PC-3 (cell line): ENCODE measurements around the gene DZIP1. TPM values are rescaled to one million over a fixed set of nuclear protein-coding genes. Genes with fewer than 3 reads are reported as not detected.

Experiments used
- ATAC-seq: fragments of 200-7000 bp; cut with Tn5 transposase; 2 replicates; pipeline ENCODE4 v1.9.1; 2020; ENCODE audit warnings: mild to moderate bottlenecking, moderate library complexity
- BruUV-seq: library from RNA; stranded (reverse); fragments of 400-500 nt; replicated peaks from 2 replicates; lab custom pipeline; 2021; lab: Mats Ljungman, UMichigan
- CTCF ChIA-PET: fragments of 300-600 bp; sonication (Branson Sonifier 250); formaldehyde crosslinking; loops from one replicate; lab custom pipeline; 2022; ENCODE audit warnings: antibody characterized with exemption; lab: Charles Lee
- POLR2A ChIA-PET: fragments of 300-600 bp; sonication (Branson Sonifier 250); formaldehyde crosslinking; loops from one replicate; lab custom pipeline; 2022; ENCODE audit warnings: antibody characterized with exemption; ENCODE audit not compliant: unreplicated experiment; lab: Charles Lee
- DNase-seq: peaks from one replicate; pipeline ENCODE4 v3.0.0-alpha.2; 2015
- H2AFZ ChIP-seq: fragments of 300-600 bp; sonication (generic); 2 replicates; pipeline ENCODE4 v1.6.0; 2016; ENCODE audit warnings: antibody characterized with exemption, low read length
- H3F3A ChIP-seq: fragments of 300-600 bp; sonication (generic); one replicate; pipeline ENCODE4 v1.6.0; 2017; ENCODE audit warnings: antibody characterized with exemption, low read length, control low read depth, mild to moderate bottlenecking; ENCODE audit not compliant: unreplicated experiment
- H3K27ac ChIP-seq: fragments of 300-600 bp; sonication (generic); 2 replicates; pipeline ENCODE4 v1.5.1; 2016; ENCODE audit warnings: mild to moderate bottlenecking, low read length
- H3K27me3 ChIP-seq: fragments of 300-600 bp; sonication (generic); 2 replicates; pipeline ENCODE4 v1.6.1; 2016; ENCODE audit warnings: low read length, mixed read lengths
- H3K36me3 ChIP-seq: fragments of 300-600 bp; sonication (generic); 2 replicates; pipeline ENCODE4 v1.6.1; 2016; ENCODE audit warnings: low read depth, mixed run types, low read length, mixed read lengths
- H3K4me1 ChIP-seq: fragments of 300-600 bp; sonication (generic); 2 replicates; pipeline ENCODE4 v1.5.1; 2016; ENCODE audit warnings: low read length; ENCODE audit not compliant: insufficient read depth
- H3K4me2 ChIP-seq: fragments of 300-600 bp; sonication (generic); 2 replicates; pipeline ENCODE4 v1.6.0; 2016; ENCODE audit warnings: low read length
- H3K4me3 ChIP-seq: fragments of 300-600 bp; sonication (generic); 2 replicates; pipeline ENCODE4 v1.5.1; 2016; ENCODE audit warnings: mild to moderate bottlenecking, low read length, mixed read lengths
- H3K79me2 ChIP-seq: fragments of 300-600 bp; sonication (generic); 2 replicates; pipeline ENCODE4 v1.6.1; 2017; ENCODE audit warnings: low read length, mixed read lengths
- H3K9ac ChIP-seq: fragments of 300-600 bp; sonication (generic); 2 replicates; pipeline ENCODE4 v1.6.0; 2016; ENCODE audit warnings: mild to moderate bottlenecking, low read length
- H3K9me2 ChIP-seq: fragments of 300-600 bp; sonication (generic); replicated peaks from 2 replicates; pipeline ENCODE4 v1.6.1; 2016; ENCODE audit warnings: mixed run types, low read length, mixed read lengths
- H3K9me3 ChIP-seq: fragments of 300-600 bp; sonication (generic); 2 replicates; pipeline ENCODE4 v1.6.1; 2016; ENCODE audit warnings: low read length, mixed read lengths
- H4K20me1 ChIP-seq: fragments of 300-600 bp; sonication (generic); 2 replicates; pipeline ENCODE4 v1.6.1; 2016; ENCODE audit warnings: low read length, mixed read lengths
- EZH2 ChIP-seq: fragments of 300-600 bp; sonication (generic); IDR thresholded peaks from one replicate; pipeline ENCODE4 v1.6.1; 2017; ENCODE audit warnings: antibody characterized with exemption, mild to moderate bottlenecking, low read length; ENCODE audit not compliant: unreplicated experiment
- EZH2phosphoT487 ChIP-seq: fragments of 300-600 bp; sonication (generic); IDR thresholded peaks from 2 replicates; pipeline ENCODE4 v1.6.1; 2018; ENCODE audit warnings: mild to moderate bottlenecking, antibody characterized with exemption, low read length, borderline replicate concordance
- intact Hi-C: fragments of 100-400 bp; cut with micrococcal nuclease; formaldehyde crosslinking; loops from 2 replicates; pipeline ENCODE4 v1.9.0; 2023
- total RNA-seq: library from RNA; depleted of rRNA; stranded (reverse); fragments of >200 nt; gene quantifications from 2 replicates; pipeline ENCODE4 v1.2.3, GENCODE V29; 2014
- TF ChIP-seq, protein P1 (sequence below): fragments of 300-600 bp; sonication (generic); conservative IDR thresholded peaks from 2 replicates; pipeline ENCODE4 v1.5.1; 2017; ENCODE audit warnings: antibody characterized with exemption, low read depth, mild to moderate bottlenecking, low read length

Gene DZIP1
- total RNA-seq, 1 experiment from 2014 or later = 3.5 TPM

GRCh38 chr13:95588134-95588533 lies 56.4 kb downstream of the DZIP1 start:
- ATAC-seq (no peak), DNase-seq (peak; percentile 7)
- Histone ChIP-seq H3K9me3 (no peaks in the 10 kb centered on the region), H3K27ac (peak overlapping the region; percentile 51; the same call in 1 of the 2 replicates), H3K27me3 (no peaks in the 10 kb centered on the region), H3K4me2 (no peak overlapping the region; the same call in 1 of the 2 replicates), H4K20me1 (no peaks in the 10 kb centered on the region), H3K4me1 (peaks cover 11% of the 10 kb centered on the region; the same call in 1 of the 2 replicates), H2AFZ (no peak overlapping the region), H3F3A (no peaks in the 10 kb centered on the region), H3K4me3 (no peak overlapping the region), H3K9ac (no peak overlapping the region), H3K9me2 (no peaks in the 10 kb centered on the region), H3K36me3 (no peaks in the 10 kb centered on the region), H3K79me2 (no peaks in the 10 kb centered on the region)
- TF ChIP-seq EZH2 = no peak
- TF ChIP-seq, protein P1, sequence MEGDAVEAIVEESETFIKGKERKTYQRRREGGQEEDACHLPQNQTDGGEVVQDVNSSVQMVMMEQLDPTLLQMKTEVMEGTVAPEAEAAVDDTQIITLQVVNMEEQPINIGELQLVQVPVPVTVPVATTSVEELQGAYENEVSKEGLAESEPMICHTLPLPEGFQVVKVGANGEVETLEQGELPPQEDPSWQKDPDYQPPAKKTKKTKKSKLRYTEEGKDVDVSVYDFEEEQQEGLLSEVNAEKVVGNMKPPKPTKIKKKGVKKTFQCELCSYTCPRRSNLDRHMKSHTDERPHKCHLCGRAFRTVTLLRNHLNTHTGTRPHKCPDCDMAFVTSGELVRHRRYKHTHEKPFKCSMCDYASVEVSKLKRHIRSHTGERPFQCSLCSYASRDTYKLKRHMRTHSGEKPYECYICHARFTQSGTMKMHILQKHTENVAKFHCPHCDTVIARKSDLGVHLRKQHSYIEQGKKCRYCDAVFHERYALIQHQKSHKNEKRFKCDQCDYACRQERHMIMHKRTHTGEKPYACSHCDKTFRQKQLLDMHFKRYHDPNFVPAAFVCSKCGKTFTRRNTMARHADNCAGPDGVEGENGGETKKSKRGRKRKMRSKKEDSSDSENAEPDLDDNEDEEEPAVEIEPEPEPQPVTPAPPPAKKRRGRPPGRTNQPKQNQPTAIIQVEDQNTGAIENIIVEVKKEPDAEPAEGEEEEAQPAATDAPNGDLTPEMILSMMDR = no peak
- no peak for TF ChIP-seq EZH2phosphoT487
- intact Hi-C loops = no loop called here
- ChIA-PET POLR2A (no interaction called here), CTCF (no interaction called here)
- no TSS peak for BruUV-seq

- no peak for DNase-seq
- no peaks in the 10 kb centered on the region for H3K79me2 ChIP-seq
- H3K9ac ChIP-seq = no peak overlapping the region
- ChIA-PET CTCF (no interaction called here), POLR2A (no interaction called here)
- no peaks in the 10 kb centered on the region for H3K9me2 ChIP-seq
- H3F3A ChIP-seq = no peaks in the 10 kb centered on the region
- no peaks in the 10 kb centered on the region for H3K27me3 ChIP-seq
- no peaks in the 10 kb centered on the region for H3K36me3 ChIP-seq
- no peaks in the 10 kb centered on the region for H3K9me3 ChIP-seq
- no peaks in the 10 kb centered on the region for H4K20me1 ChIP-seq
- intact Hi-C loops = no loop called here
- no TSS peak for BruUV-seq
- no peak overlapping the region for H3K4me2 ChIP-seq
- no peak overlapping the region for H3K4me3 ChIP-seq
- H3K4me1 ChIP-seq = peaks cover 11% of the 10 kb centered on the region; the same call in 1 of the 2 replicates
- H2AFZ ChIP-seq = no peak overlapping the region
- TF ChIP-seq, protein P1 = no peak
- no peak for TF ChIP-seq EZH2
- TF ChIP-seq EZH2phosphoT487 = no peak
- H3K27ac ChIP-seq = no peak overlapping the region
- ATAC-seq = no peak
Measured at GRCh38 chr13:95585867-95586266, 58.6 kb downstream of the DZIP1 start.

DNA sequence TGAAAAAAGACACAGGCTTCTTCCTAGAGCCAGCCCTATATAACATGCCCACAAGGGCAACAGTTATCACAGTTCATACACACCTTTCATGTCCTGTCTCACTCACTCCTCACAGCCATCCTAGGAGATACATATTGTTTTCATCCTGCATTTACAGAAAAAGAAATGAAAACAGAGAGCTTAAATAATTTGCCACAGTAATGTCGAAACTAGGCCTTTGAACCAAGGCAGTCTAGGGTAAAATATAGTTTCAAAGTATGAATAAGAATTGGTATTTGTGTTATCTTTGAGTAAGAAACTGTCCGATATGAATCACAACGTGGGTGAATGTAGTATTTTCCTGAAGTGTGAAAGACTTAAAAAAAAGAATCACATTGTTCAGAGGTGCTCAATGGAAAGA lies 65.2 kb downstream of the DZIP1 start:
- H3K9ac ChIP-seq = no peak overlapping the region
- intact Hi-C loops = no loop called here
- no peaks in the 10 kb centered on the region for H3K4me1 ChIP-seq
- H3K4me2 ChIP-seq = no peak overlapping the region
- no peak overlapping the region for H3K27ac ChIP-seq
- no peaks in the 10 kb centered on the region for H3K27me3 ChIP-seq
- no peaks in the 10 kb centered on the region for H3K79me2 ChIP-seq
- CTCF ChIA-PET = no interaction called here
- TF ChIP-seq EZH2phosphoT487 (no peak), EZH2 (no peak)
- TF ChIP-seq, protein P1 = no peak
- H4K20me1 ChIP-seq = no peaks in the 10 kb centered on the region
- POLR2A ChIA-PET = no interaction called here
- no peak overlapping the region for H2AFZ ChIP-seq
- no peaks in the 10 kb centered on the region for H3K9me2 ChIP-seq
- no peaks in the 10 kb centered on the region for H3K36me3 ChIP-seq
- no peak for ATAC-seq
- no TSS peak for BruUV-seq
- DNase-seq = no peak
- H3K9me3 ChIP-seq = no peaks in the 10 kb centered on the region
- H3F3A ChIP-seq = no peaks in the 10 kb centered on the region
- no peak overlapping the region for H3K4me3 ChIP-seq
